ENCODE data around the gene XAF1.
A peak's percentile ranks its signal among the peaks of the same experiment; 100 is the strongest.

XAF1 gene

DNA sequence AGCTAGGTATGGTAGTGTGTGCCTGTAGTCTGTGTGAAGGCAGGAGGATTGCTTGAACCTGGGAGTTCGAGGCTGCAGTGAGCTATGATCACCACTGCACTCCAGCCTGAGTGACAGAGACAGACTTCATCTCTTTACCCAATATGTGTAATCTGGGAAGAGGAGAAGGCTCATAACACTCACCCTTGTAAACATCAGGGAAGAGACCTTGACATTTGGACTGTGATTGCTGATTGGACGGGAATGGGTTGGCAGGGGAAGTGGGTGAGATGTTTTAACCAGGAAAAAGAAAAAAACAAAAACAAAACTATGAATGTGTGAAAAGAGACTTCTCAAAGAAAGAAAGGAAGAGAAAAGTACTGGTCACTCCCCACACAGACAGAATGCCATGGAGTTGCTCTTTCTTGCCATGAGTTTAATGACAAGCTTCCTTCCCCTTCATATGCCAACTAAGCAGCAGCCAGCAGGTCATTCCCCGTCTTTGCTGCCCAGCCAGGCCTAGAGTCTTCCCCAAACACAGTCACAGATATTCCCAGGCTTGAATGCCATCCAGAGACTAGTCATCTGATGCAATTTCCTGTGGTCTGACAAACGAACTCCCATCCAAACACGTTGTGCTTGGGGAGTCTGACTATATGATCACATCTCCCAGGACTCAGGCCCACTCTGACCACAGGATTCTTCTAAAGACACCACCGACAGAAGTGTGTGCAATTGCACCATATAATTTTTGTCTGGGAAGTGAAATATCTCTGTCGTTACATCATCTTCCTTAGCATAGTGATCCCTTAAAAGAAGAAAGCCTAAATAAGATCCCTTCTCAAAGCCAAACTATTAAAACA is 3.6 kb upstream of the XAF1 start:
- POLR2A ChIA-PET, result no interaction called here
- DNase-seq, result peak in 2 of 3 donors; percentile 39 to 50
- H3K4me3 ChIP-seq (ENCODE audit: control insufficient read depth in 1 of 7, extremely low read depth in 1 of 7, insufficient read depth in 4 of 7, low read depth in 2 of 7, low read length in 6 of 7), result peak overlapping the region in 2 of 7 experiments; percentile 2 to 54
- no peaks in the 10 kb centered on the region for H3K36me3 ChIP-seq (ENCODE audit: control insufficient read depth in 4 of 4, insufficient read depth in 4 of 4, low read length in 3 of 4)
- H3K9me3 ChIP-seq (ENCODE audit: control extremely low read depth in 1 of 5, control insufficient read depth in 4 of 5, insufficient read depth in 2 of 5, low read depth in 1 of 5, low read length in 4 of 5), result no peaks in the 10 kb centered on the region
- peaks cover 6 to 49% (median 39%) of the 10 kb centered on the region in 4 experiments for H3K4me1 ChIP-seq (ENCODE audit: control extremely low read depth in 1 of 4, control insufficient read depth in 4 of 4, insufficient read depth in 4 of 4, low read length in 3 of 4)
- no peaks in the 10 kb centered on the region for H3K27me3 ChIP-seq (replicated peaks in 2 of 5; ENCODE audit: control insufficient read depth in 4 of 5, insufficient read depth in 5 of 5, low read length in 4 of 5)
- 25% methylated on average over 4 of the region's 7 CpGs for WGBS (ENCODE audit: insufficient coverage)
- CTCF ChIA-PET, result interaction anchor here (1.2 to 1.3 kb wide), 3 partner anchors 9 to 70 kb away, joined by 3 read pairs; no protein-coding TSS in a partner anchor
- peak overlapping the region in 1 of 2 experiments; percentile 52 for H3K27ac ChIP-seq (ENCODE audit: insufficient read depth in 1 of 2, low read depth in 1 of 2, low read length in 2 of 2, poor library complexity in 1 of 2, severe bottlenecking in 2 of 2)

DNA sequence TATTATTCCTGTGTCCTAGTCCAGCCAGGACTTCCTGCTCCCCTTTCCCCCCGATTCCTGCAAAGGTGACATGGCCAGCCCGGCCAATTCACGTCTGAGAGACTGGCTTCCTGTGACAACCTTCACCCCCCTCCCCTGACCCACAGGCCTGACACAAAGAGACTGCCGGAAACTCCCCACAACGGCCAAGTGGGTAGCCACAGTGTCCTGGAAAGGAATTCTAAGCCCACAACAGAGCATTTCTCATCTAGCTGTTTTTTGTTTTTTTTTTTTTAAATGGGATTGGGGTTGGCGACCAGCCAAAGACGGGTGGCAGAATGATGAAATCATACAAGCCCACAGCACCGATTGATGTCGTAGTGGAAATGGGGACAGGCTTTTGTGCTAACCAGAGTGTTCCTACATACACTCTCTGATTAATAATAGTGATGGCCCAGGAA is 2.8 kb upstream of the XAF1 start:
- peaks cover 0 to 1% (median 0%) of the 10 kb centered on the region in 4 experiments for H3K36me3 ChIP-seq (ENCODE audit: control insufficient read depth in 4 of 4, insufficient read depth in 4 of 4, low read length in 3 of 4)
- 7% methylated on average over 6 of the region's 9 CpGs for WGBS (ENCODE audit: insufficient coverage)
- H3K27me3 ChIP-seq (replicated peaks in 2 of 5; ENCODE audit: control insufficient read depth in 4 of 5, insufficient read depth in 5 of 5, low read length in 4 of 5), result no peaks in the 10 kb centered on the region
- peaks cover 6 to 56% (median 42%) of the 10 kb centered on the region in 4 experiments for H3K4me1 ChIP-seq (ENCODE audit: control extremely low read depth in 1 of 4, control insufficient read depth in 4 of 4, insufficient read depth in 4 of 4, low read length in 3 of 4)
- peak overlapping the region in 3 of 7 experiments; percentile 2 to 54 (median 5) for H3K4me3 ChIP-seq (ENCODE audit: control insufficient read depth in 1 of 7, extremely low read depth in 1 of 7, insufficient read depth in 4 of 7, low read depth in 2 of 7, low read length in 6 of 7)
- H3K9me3 ChIP-seq (ENCODE audit: control extremely low read depth in 1 of 5, control insufficient read depth in 4 of 5, insufficient read depth in 2 of 5, low read depth in 1 of 5, low read length in 4 of 5), result no peaks in the 10 kb centered on the region
- POLR2A ChIA-PET, result no interaction called here
- peak; percentile 69 to 86 (median 79) for DNase-seq
- CTCF ChIA-PET, result interaction anchor here (1.2 to 1.3 kb wide), 2 partner anchors 34 to 71 kb away, joined by 3 read pairs; no protein-coding TSS in a partner anchor
- peak overlapping the region in 1 of 2 experiments; percentile 52 for H3K27ac ChIP-seq (ENCODE audit: insufficient read depth in 1 of 2, low read depth in 1 of 2, low read length in 2 of 2, poor library complexity in 1 of 2, severe bottlenecking in 2 of 2)

DNA sequence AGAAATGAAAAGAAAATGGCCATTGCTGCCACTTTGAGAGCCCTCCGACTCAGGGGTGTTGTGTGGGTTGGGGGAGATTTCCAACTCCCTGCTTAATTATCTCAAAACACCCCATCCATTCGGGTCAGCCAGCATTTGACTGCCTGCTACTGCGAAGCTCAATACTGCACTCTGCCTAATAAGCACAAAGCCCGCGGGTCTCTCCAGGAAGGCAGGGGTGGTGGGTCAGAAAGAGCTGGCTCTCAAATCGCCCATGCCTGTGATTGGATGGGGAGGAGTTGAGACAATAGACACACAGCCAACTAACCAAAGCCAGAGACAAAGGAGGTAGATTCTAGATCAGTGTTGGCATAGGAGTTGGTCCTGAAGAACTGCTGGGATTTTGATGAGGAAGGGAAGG is 2.3 kb upstream of the XAF1 start:
- 80% methylated on average over 1 of the region's 6 CpGs for WGBS (ENCODE audit: insufficient coverage)
- H3K36me3 ChIP-seq (ENCODE audit: control insufficient read depth in 4 of 4, insufficient read depth in 4 of 4, low read length in 3 of 4), result peaks cover 0 to 5% (median 0%) of the 10 kb centered on the region in 4 experiments
- no peak for DNase-seq
- H3K4me1 ChIP-seq (ENCODE audit: control extremely low read depth in 1 of 4, control insufficient read depth in 4 of 4, insufficient read depth in 4 of 4, low read length in 3 of 4), result peaks cover 6 to 59% (median 42%) of the 10 kb centered on the region in 4 experiments
- POLR2A ChIA-PET, result no interaction called here
- peak overlapping the region in 3 of 7 experiments; percentile 2 to 54 (median 25) for H3K4me3 ChIP-seq (ENCODE audit: control insufficient read depth in 1 of 7, extremely low read depth in 1 of 7, insufficient read depth in 4 of 7, low read depth in 2 of 7, low read length in 6 of 7)
- CTCF ChIA-PET, result interaction anchor here (1.3 kb wide), 1 partner anchor 34 kb away, joined by 3 read pairs; no protein-coding TSS in a partner anchor
- peak overlapping the region in 1 of 2 experiments; percentile 39 for H3K27ac ChIP-seq (ENCODE audit: insufficient read depth in 1 of 2, low read depth in 1 of 2, low read length in 2 of 2, poor library complexity in 1 of 2, severe bottlenecking in 2 of 2)
- H3K9me3 ChIP-seq (ENCODE audit: control extremely low read depth in 1 of 5, control insufficient read depth in 4 of 5, insufficient read depth in 2 of 5, low read depth in 1 of 5, low read length in 4 of 5), result no peaks in the 10 kb centered on the region
- no peaks in the 10 kb centered on the region for H3K27me3 ChIP-seq (replicated peaks in 2 of 5; ENCODE audit: control insufficient read depth in 4 of 5, insufficient read depth in 5 of 5, low read length in 4 of 5)

DNA sequence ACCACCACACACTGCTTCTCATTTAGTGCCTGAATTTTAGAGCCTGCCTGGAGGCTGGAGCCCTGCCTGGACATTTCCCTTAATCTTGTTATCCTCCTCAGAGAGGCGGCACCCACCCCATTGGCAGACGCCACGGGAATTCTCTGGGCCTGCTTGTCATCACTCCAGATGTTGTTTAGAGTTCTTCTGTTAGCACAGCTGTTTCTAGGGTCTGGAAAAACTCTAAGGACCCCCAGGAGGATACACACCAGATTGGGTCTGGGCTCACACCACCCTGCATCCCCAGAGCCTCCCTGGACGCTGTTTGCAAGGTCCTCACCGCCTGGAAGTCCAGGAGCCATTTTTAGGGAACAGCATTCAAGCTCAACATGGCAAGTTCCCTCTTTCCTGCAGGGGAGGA is 565 bp upstream of the XAF1 start:
- ChIA-PET CTCF (interaction anchor here (0.6 to 1.8 kb wide), 6 partner anchors 12 to 267 kb away, joined by 3 to 4 read pairs (median 3); no protein-coding TSS in a partner anchor), POLR2A (no interaction called here)
- H3K27ac ChIP-seq (ENCODE audit: insufficient read depth in 1 of 2, low read depth in 1 of 2, low read length in 2 of 2, poor library complexity in 1 of 2, severe bottlenecking in 2 of 2), result peak overlapping the region; percentile 58 to 76
- H3K36me3 ChIP-seq (ENCODE audit: control insufficient read depth in 4 of 4, insufficient read depth in 4 of 4, low read length in 3 of 4), result peaks cover 0 to 20% (median 7%) of the 10 kb centered on the region in 4 experiments
- DNase-seq, result no peak
- H3K9me3 ChIP-seq (ENCODE audit: control extremely low read depth in 1 of 5, control insufficient read depth in 4 of 5, insufficient read depth in 2 of 5, low read depth in 1 of 5, low read length in 4 of 5), result no peaks in the 10 kb centered on the region
- no peaks in the 10 kb centered on the region for H3K27me3 ChIP-seq (replicated peaks in 2 of 5; ENCODE audit: control insufficient read depth in 4 of 5, insufficient read depth in 5 of 5, low read length in 4 of 5)
- peaks cover 6 to 59% (median 42%) of the 10 kb centered on the region in 4 experiments for H3K4me1 ChIP-seq (ENCODE audit: control extremely low read depth in 1 of 4, control insufficient read depth in 4 of 4, insufficient read depth in 4 of 4, low read length in 3 of 4)
- 92% methylated on average over 5 of the region's 5 CpGs for whole genome bisulfite sequencing (ENCODE audit: insufficient coverage)
- H3K4me3 ChIP-seq (ENCODE audit: control insufficient read depth in 1 of 7, extremely low read depth in 1 of 7, insufficient read depth in 4 of 7, low read depth in 2 of 7, low read length in 6 of 7), result peak overlapping the region in 6 of 7 experiments; percentile 66 to 93 (median 88)

DNA sequence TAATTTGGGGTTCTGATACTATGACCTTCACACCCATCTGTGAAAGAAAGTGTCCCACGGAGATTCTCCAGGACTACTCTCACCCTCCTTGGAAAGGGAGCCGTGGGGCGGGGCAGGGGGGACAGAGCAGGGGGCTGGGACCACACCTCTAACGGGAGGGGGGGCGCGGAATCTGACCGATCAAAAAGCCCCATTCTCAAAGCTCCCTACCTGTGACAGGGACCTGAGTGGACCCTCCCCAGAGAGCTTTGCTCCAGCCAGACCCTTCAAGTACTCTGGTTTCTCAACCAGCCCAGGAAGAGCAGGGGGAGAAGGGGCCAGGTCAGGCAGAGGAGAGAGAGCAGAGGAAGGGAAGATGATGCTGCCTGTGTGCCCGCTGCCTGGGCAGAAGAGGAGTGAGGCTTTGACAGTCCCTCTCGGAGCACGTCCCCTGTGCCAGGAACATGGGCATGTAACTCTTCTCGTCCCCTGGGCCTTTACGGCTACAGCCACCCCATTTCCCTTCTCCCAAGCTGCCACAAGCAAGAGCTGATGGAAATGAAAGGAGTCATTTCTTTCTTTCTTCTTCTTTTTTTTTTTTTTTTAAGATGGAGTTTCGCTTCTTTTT is 682 bp downstream of the XAF1 start:
- peaks cover 4 to 30% (median 12%) of the 10 kb centered on the region in 4 experiments for H3K36me3 ChIP-seq (ENCODE audit: control insufficient read depth in 4 of 4, insufficient read depth in 4 of 4, low read length in 3 of 4)
- H3K27ac ChIP-seq (ENCODE audit: insufficient read depth in 1 of 2, low read depth in 1 of 2, low read length in 2 of 2, poor library complexity in 1 of 2, severe bottlenecking in 2 of 2), result peak overlapping the region; percentile 58 to 76
- peak overlapping the region; percentile 35 to 93 (median 86) for H3K4me3 ChIP-seq (ENCODE audit: control insufficient read depth in 1 of 7, extremely low read depth in 1 of 7, insufficient read depth in 4 of 7, low read depth in 2 of 7, low read length in 6 of 7)
- CTCF ChIA-PET, result interaction anchor here (0.6 to 1.8 kb wide), 2 partner anchors 13 to 680 kb away, joined by 3 read pairs; no protein-coding TSS in a partner anchor
- POLR2A ChIA-PET, result interaction anchor here (0.6 kb wide), 1 partner anchor 23 kb away, joined by 3 read pairs; no protein-coding TSS in a partner anchor
- H3K9me3 ChIP-seq (ENCODE audit: control extremely low read depth in 1 of 5, control insufficient read depth in 4 of 5, insufficient read depth in 2 of 5, low read depth in 1 of 5, low read length in 4 of 5), result no peaks in the 10 kb centered on the region
- 32% methylated on average over 9 of the region's 13 CpGs for WGBS (ENCODE audit: insufficient coverage)
- DNase-seq, result no peak
- H3K4me1 ChIP-seq (ENCODE audit: control extremely low read depth in 1 of 4, control insufficient read depth in 4 of 4, insufficient read depth in 4 of 4, low read length in 3 of 4), result peaks cover 6 to 59% (median 42%) of the 10 kb centered on the region in 4 experiments
- H3K27me3 ChIP-seq (replicated peaks in 2 of 5; ENCODE audit: control insufficient read depth in 4 of 5, insufficient read depth in 5 of 5, low read length in 4 of 5), result no peaks in the 10 kb centered on the region

DNA sequence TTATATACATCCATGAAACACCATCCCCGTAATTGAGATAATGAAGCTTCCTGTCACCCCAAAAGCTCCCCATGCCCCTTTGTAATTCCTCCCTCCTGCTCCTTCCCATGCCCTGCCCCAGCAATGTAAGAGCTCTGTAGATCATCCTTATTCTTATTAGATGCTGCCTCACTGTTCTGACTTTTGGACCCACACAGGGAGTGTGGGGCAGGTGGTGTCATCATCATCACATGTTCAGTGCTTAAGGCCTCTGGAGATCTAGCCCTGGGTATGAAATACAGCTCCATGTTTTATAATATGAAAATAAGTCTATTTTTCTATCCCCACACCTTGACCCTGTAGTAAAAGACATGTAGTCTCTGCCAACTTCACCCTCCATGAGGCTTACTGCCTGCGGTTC is 1.9 kb downstream of the XAF1 start:
- no peak for DNase-seq
- CTCF ChIA-PET, result interaction anchor here (0.5 to 1.0 kb wide), 4 partner anchors 13 to 655 kb away, joined by 3 to 5 read pairs (median 3); no protein-coding TSS in a partner anchor

More for the DNA sequence above, 1.9 kb downstream of the XAF1 start:
- H3K27ac ChIP-seq (ENCODE audit: insufficient read depth in 1 of 2, low read depth in 1 of 2, low read length in 2 of 2, poor library complexity in 1 of 2, severe bottlenecking in 2 of 2), result no peak overlapping the region
- H3K4me1 ChIP-seq (ENCODE audit: control extremely low read depth in 1 of 4, control insufficient read depth in 4 of 4, insufficient read depth in 4 of 4, low read length in 3 of 4), result peaks cover 0 to 50% (median 35%) of the 10 kb centered on the region in 4 experiments
- H3K27me3 ChIP-seq (replicated peaks in 2 of 5; ENCODE audit: control insufficient read depth in 4 of 5, insufficient read depth in 5 of 5, low read length in 4 of 5), result no peaks in the 10 kb centered on the region
- 100% methylated on average over 2 of the region's 2 CpGs for WGBS (ENCODE audit: insufficient coverage)
- H3K4me3 ChIP-seq (ENCODE audit: control insufficient read depth in 1 of 7, extremely low read depth in 1 of 7, insufficient read depth in 4 of 7, low read depth in 2 of 7, low read length in 6 of 7), result peak overlapping the region in 1 of 7 experiments; percentile 85
- POLR2A ChIA-PET, result no interaction called here
- peaks cover 6 to 42% (median 17%) of the 10 kb centered on the region in 4 experiments for H3K36me3 ChIP-seq (ENCODE audit: control insufficient read depth in 4 of 4, insufficient read depth in 4 of 4, low read length in 3 of 4)
- no peaks in the 10 kb centered on the region for H3K9me3 ChIP-seq (ENCODE audit: control extremely low read depth in 1 of 5, control insufficient read depth in 4 of 5, insufficient read depth in 2 of 5, low read depth in 1 of 5, low read length in 4 of 5)

All from common myeloid progenitor, CD34-positive (primary cell).